IMR-90 (cell line): ENCODE data around the gene FBXW8. TPM values are rescaled to one million over a fixed set of nuclear protein-coding genes. Genes with fewer than 3 reads are reported as not detected.

Experiments used
- ATAC-seq: fragments of 200-7000 bp; cut with Tn5 transposase; 2 replicates; pipeline ENCODE4 v1.9.1; 2020; ENCODE audit warnings: low read depth, mild to moderate bottlenecking, moderate library complexity
- BruUV-seq: library from RNA; stranded (reverse); fragments of 400-500 nt; replicated peaks from 2 replicates; lab custom pipeline; 2021; lab: Mats Ljungman, UMichigan
- CTCF ChIA-PET: fragments of 300-600 bp; formaldehyde crosslinking; extraction: SDS; loops from one replicate; lab custom pipeline; 2021; ENCODE audit warnings: antibody characterized with exemption; lab: Yijun Ruan, JAX
- POLR2A ChIA-PET: fragments of 300-600 bp; sonication (Branson Sonifier 250); formaldehyde crosslinking; loops from one replicate; lab custom pipeline; 2022; ENCODE audit warnings: antibody characterized with exemption; ENCODE audit not compliant: unreplicated experiment; lab: Charles Lee
- DNase-seq: peaks from one replicate; pipeline ENCODE4 v3.0.0; 2013
- H2AFZ ChIP-seq: replicated peaks from 2 replicates; pipeline ENCODE3; 2013; ENCODE audit warnings: low read length, mild to moderate bottlenecking; ENCODE audit not compliant: poor library complexity
- H2AK5ac ChIP-seq: 2 replicates; pipeline ENCODE4 v1.6.1; 2013; ENCODE audit warnings: low read depth, low read length, inconsistent platforms
- H2AK9ac ChIP-seq: replicated peaks from 2 replicates; pipeline ENCODE3; 2013; ENCODE audit warnings: mild to moderate bottlenecking, low read depth, low read length, moderate library complexity; ENCODE audit not compliant: poor library complexity
- H2BK120ac ChIP-seq: 2 replicates; pipeline ENCODE4 v1.6.1; 2013; ENCODE audit warnings: low read depth, low read length, inconsistent platforms
- H2BK15ac ChIP-seq: 3 replicates; pipeline ENCODE4 v1.6.1; 2013; ENCODE audit warnings: low read depth, low read length, inconsistent platforms
- H2BK20ac ChIP-seq: 2 replicates; pipeline ENCODE4 v1.6.1; 2013; ENCODE audit warnings: low read depth, mild to moderate bottlenecking, inconsistent platforms, low read length, moderate library complexity
- H2BK5ac ChIP-seq: 2 replicates; pipeline ENCODE4 v1.6.1; 2013; ENCODE audit warnings: mild to moderate bottlenecking, low read depth, low read length, inconsistent platforms; ENCODE audit not compliant: poor library complexity, severe bottlenecking
- H3K14ac ChIP-seq: replicated peaks from 2 replicates; pipeline ENCODE4 v1.6.1; 2013; ENCODE audit warnings: low read depth, low read length, inconsistent platforms
- H3K18ac ChIP-seq: 2 replicates; pipeline ENCODE4 v1.6.1; 2013; ENCODE audit warnings: low read depth, low read length, control low read depth
- H3K23ac ChIP-seq: 2 replicates; pipeline ENCODE4 v1.6.1; 2013; ENCODE audit warnings: low read depth, low read length, inconsistent platforms
- H3K27ac ChIP-seq: 2 replicates; pipeline ENCODE4 v1.5.1; 2013; ENCODE audit warnings: mild to moderate bottlenecking, control low read depth, low read length; ENCODE audit not compliant: insufficient read depth
- H3K27me3 ChIP-seq: 2 replicates; pipeline ENCODE4 v1.6.1; 2013; ENCODE audit warnings: low read length; ENCODE audit not compliant: control insufficient read depth, insufficient read depth
- H3K36me3 ChIP-seq: 2 replicates; pipeline ENCODE4 v1.6.1; 2013; ENCODE audit warnings: low read length, mixed read lengths; ENCODE audit not compliant: control insufficient read depth, insufficient read depth
- H3K4ac ChIP-seq: 2 replicates; pipeline ENCODE4 v1.6.1; 2013; ENCODE audit warnings: low read depth, low read length, inconsistent platforms
- H3K4me1 ChIP-seq: 2 replicates; pipeline ENCODE4 v1.6.1; 2013; ENCODE audit warnings: low read length, mixed read lengths; ENCODE audit not compliant: control insufficient read depth, insufficient read depth
- H3K4me2 ChIP-seq: 2 replicates; pipeline ENCODE4 v1.6.1; 2013; ENCODE audit warnings: low read depth, mild to moderate bottlenecking, control low read depth, low read length, moderate library complexity
- H3K4me3 ChIP-seq: 2 replicates; pipeline ENCODE4 v1.5.1; 2013; ENCODE audit warnings: low read depth, mild to moderate bottlenecking, control low read depth, low read length, moderate library complexity; ENCODE audit not compliant: insufficient read depth
- H3K56ac ChIP-seq: 2 replicates; pipeline ENCODE4 v1.6.1; 2013; ENCODE audit warnings: low read length, inconsistent platforms; ENCODE audit not compliant: insufficient read depth; ENCODE audit errors: extremely low read depth
- H3K79me1 ChIP-seq, 2 experiments: 2 replicates each; pipeline ENCODE4 v1.6.1; 2013; ENCODE audit warnings: low read length in 2 of 2, inconsistent platforms in 1 of 2, low read depth in 1 of 2
- H3K9ac ChIP-seq: 2 replicates; pipeline ENCODE4 v1.6.1; 2013; ENCODE audit warnings: low read depth, low read length, control low read depth
- H3K9me1 ChIP-seq: 2 replicates; pipeline ENCODE4 v1.6.1; 2013; ENCODE audit warnings: low read length, inconsistent platforms; ENCODE audit not compliant: insufficient read depth
- H3K9me3 ChIP-seq: 2 replicates; pipeline ENCODE4 v1.6.1; 2013; ENCODE audit warnings: low read length; ENCODE audit not compliant: control insufficient read depth, insufficient read depth
- H4K20me1 ChIP-seq: 2 replicates; pipeline ENCODE4 v1.6.1; 2013; ENCODE audit warnings: low read length, inconsistent platforms; ENCODE audit not compliant: insufficient read depth
- H4K5ac ChIP-seq: 2 replicates; pipeline ENCODE4 v1.6.1; 2013; ENCODE audit warnings: mild to moderate bottlenecking, low read depth, low read length, control low read depth
- H4K8ac ChIP-seq, 2 experiments: 2 replicates each; pipeline ENCODE4 v1.6.1; 2013; ENCODE audit warnings: low read depth in 2 of 2, low read length in 2 of 2, control low read depth in 1 of 2, inconsistent platforms in 1 of 2
- H4K91ac ChIP-seq: 2 replicates; pipeline ENCODE4 v1.6.1; 2013; ENCODE audit warnings: low read depth, low read length, inconsistent platforms; ENCODE audit not compliant: insufficient read depth
- BHLHE40 ChIP-seq: fragments of 150-350 bp; IDR thresholded peaks from 2 replicates; pipeline ENCODE4 v1.6.1; 2016; ENCODE audit warnings: mild to moderate bottlenecking, low read depth, low read length
- CEBPB ChIP-seq: IDR thresholded peaks from 2 replicates; pipeline ENCODE4 v1.6.1; 2012; ENCODE audit warnings: low read depth, low read length, improper control_type of control experiment
- CHD1 ChIP-seq: IDR thresholded peaks from 2 replicates; pipeline ENCODE4 v1.6.1; 2012; ENCODE audit warnings: low read depth, low read length, improper control_type of control experiment
- CTCF ChIP-seq: conservative IDR thresholded peaks from 2 replicates; pipeline ENCODE4 v1.5.1; 2012; ENCODE audit warnings: mild to moderate bottlenecking, low read depth, low read length, improper control_type of control experiment
- FOS ChIP-seq: fragments of 150-350 bp; IDR thresholded peaks from 2 replicates; pipeline ENCODE4 v1.6.1; 2016; ENCODE audit warnings: low read depth, low read length
- MAFK ChIP-seq: IDR thresholded peaks from 2 replicates; pipeline ENCODE4 v1.6.1; 2012; ENCODE audit warnings: low read depth, low read length, improper control_type of control experiment
- MAZ ChIP-seq: IDR thresholded peaks from 2 replicates; pipeline ENCODE4 v1.6.1; 2012; ENCODE audit warnings: low read depth, mild to moderate bottlenecking, low read length, improper control_type of control experiment, moderate library complexity, borderline replicate concordance
- MXI1 ChIP-seq: IDR thresholded peaks from 2 replicates; pipeline ENCODE4 v1.6.1; 2012; ENCODE audit warnings: low read depth, mild to moderate bottlenecking, low read length, moderate library complexity, borderline replicate concordance
- NFE2L2 ChIP-seq: fragments of 150-350 bp; IDR thresholded peaks from 2 replicates; pipeline ENCODE4 v1.6.1; 2016; ENCODE audit warnings: low read depth, mild to moderate bottlenecking, low read length
- POLR2A ChIP-seq: IDR thresholded peaks from 2 replicates; pipeline ENCODE4 v1.6.1; 2012; ENCODE audit warnings: mild to moderate bottlenecking, low read depth, low read length
- RAD21 ChIP-seq: IDR thresholded peaks from 2 replicates; pipeline ENCODE4 v1.6.1; 2012; ENCODE audit warnings: low read length, improper control_type of control experiment
- RCOR1 ChIP-seq: IDR thresholded peaks from 2 replicates; pipeline ENCODE4 v1.6.1; 2012; ENCODE audit warnings: mild to moderate bottlenecking, low read length, improper control_type of control experiment; ENCODE audit not compliant: insufficient replicate concordance
- RFX5 ChIP-seq: IDR thresholded peaks from 2 replicates; pipeline ENCODE4 v1.8.0; 2012; ENCODE audit warnings: low read depth, mild to moderate bottlenecking, low read length, moderate library complexity
- SMC3 ChIP-seq: fragments of 150-350 bp; IDR thresholded peaks from 2 replicates; pipeline ENCODE4 v1.6.1; 2016; ENCODE audit warnings: low read depth, mild to moderate bottlenecking, antibody characterized with exemption, low read length, moderate library complexity
- USF2 ChIP-seq: fragments of 150-350 bp; IDR thresholded peaks from 2 replicates; pipeline ENCODE4 v1.6.1; 2017; ENCODE audit warnings: mild to moderate bottlenecking, antibody characterized with exemption, low read length, low read depth
- WGBS, 2 experiments: methylation state at CpG; one replicate each; pipeline versions ENCODE4 v1.1.5 to v1.1.7; 2013; ENCODE audit warnings: missing lambda C conversion rate in 2 of 2; ENCODE audit not compliant: insufficient read length in 1 of 2; ENCODE audit errors: extremely low coverage in 2 of 2; 5-methylcytosine and 5-hydroxymethylcytosine counted together
- dilution Hi-C: fragments of 300-500 bp; cut with HindIII; formaldehyde crosslinking; loops from one replicate; pipeline ENCODE4 v1.14.3; 2018; ENCODE audit warnings: low sequenced_read_pairs; ENCODE audit not compliant: unreplicated experiment
- in situ Hi-C: fragments of 300-500 bp; cut with MboI; formaldehyde crosslinking; loops from 3 replicates; pipeline ENCODE4 v1.14.3; 2019; ENCODE audit warnings: low sequenced_read_pairs, inconsistent platforms, mixed read lengths
- intact Hi-C: fragments of 100-400 bp; cut with micrococcal nuclease; formaldehyde crosslinking; loops from 2 replicates; pipeline ENCODE4 v1.10.0; 2022
- polyA plus RNA-seq, 3 experiments: library from polyadenylated mRNA; depleted of rRNA; stranded (reverse); fragments of >200 nt; gene quantifications; 2 replicates each; pipeline ENCODE4 v1.2.3, GENCODE V29; 2012; ENCODE audit warnings: low replicate concordance in 1 of 3
- total RNA-seq: library from RNA; depleted of rRNA; stranded (reverse); fragments of >200 nt; gene quantifications from 2 replicates; pipeline ENCODE4 v1.2.3, GENCODE V29; 2012
- TF ChIP-seq, protein P1 (sequence below): fragments of 150-350 bp; IDR thresholded peaks from 2 replicates; pipeline ENCODE4 v1.6.1; 2016; ENCODE audit warnings: low read depth, mild to moderate bottlenecking, low read length, moderate library complexity, borderline replicate concordance

FBXW8 gene
- total and polyA plus RNA-seq, 2 of the 4 experiments (the other 2 are of a cell fraction), result 20.3 to 25.8 TPM

GRCh38 chr12:117067016-117067415, 156.3 kb downstream of the FBXW8 start:
- BruUV-seq, result no TSS peak
- intact Hi-C loops (no loop called here), dilution Hi-C loops (no loop called here), in situ Hi-C loops (no loop called here)
- H3K9me3 ChIP-seq, result no peaks in the 10 kb centered on the region
- POLR2A ChIA-PET, result no interaction called here
- no peak overlapping the region for H3K23ac ChIP-seq
- no peak overlapping the region for H3K4ac ChIP-seq
- no peak for ATAC-seq
- peaks cover 12% of the 10 kb centered on the region; the same call in 1 of the 2 replicates for H3K27me3 ChIP-seq
- H2AK9ac ChIP-seq, result no peak overlapping the region
- no CpG with 5 or more reads among the region's 10 CpGs for WGBS, 2 experiments
- no peak overlapping the region for H2BK5ac ChIP-seq
- H4K5ac ChIP-seq, result no peak overlapping the region
- H3K79me1 ChIP-seq, result no peaks in the 10 kb centered on the region
- H3K9ac ChIP-seq, result no peak overlapping the region
- H2BK120ac ChIP-seq, result no peak overlapping the region
- no peak overlapping the region for H4K91ac ChIP-seq
- TF ChIP-seq RAD21 (no peak), BHLHE40 (no peak), CTCF (no peak), MXI1 (no peak), CEBPB (no peak), NFE2L2 (no peak), RFX5 (no peak), MAFK (no peak), SMC3 (no peak), FOS (no peak), MAZ (no peak), POLR2A (no peak), RCOR1 (no peak), CHD1 (no peak), USF2 (no peak)
- TF ChIP-seq, protein P1, sequence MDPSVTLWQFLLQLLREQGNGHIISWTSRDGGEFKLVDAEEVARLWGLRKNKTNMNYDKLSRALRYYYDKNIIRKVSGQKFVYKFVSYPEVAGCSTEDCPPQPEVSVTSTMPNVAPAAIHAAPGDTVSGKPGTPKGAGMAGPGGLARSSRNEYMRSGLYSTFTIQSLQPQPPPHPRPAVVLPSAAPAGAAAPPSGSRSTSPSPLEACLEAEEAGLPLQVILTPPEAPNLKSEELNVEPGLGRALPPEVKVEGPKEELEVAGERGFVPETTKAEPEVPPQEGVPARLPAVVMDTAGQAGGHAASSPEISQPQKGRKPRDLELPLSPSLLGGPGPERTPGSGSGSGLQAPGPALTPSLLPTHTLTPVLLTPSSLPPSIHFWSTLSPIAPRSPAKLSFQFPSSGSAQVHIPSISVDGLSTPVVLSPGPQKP, result no peak
- DNase-seq, result no peak
- CTCF ChIA-PET, result interaction anchor here (0.6 to 1.2 kb wide), 2 partner anchors 17 to 20 kb away, joined by 3 to 6 read pairs; no protein-coding TSS in a partner anchor
- no peak overlapping the region for H3K4me3 ChIP-seq
- no peaks in the 10 kb centered on the region for H3K36me3 ChIP-seq
- no peak overlapping the region for H4K8ac ChIP-seq
- H3K4me1 ChIP-seq, result no peaks in the 10 kb centered on the region
- no peak overlapping the region for H2AK5ac ChIP-seq
- H2AFZ ChIP-seq, result no peak overlapping the region
- no peak overlapping the region for H2BK20ac ChIP-seq
- H3K9me1 ChIP-seq, result no peaks in the 10 kb centered on the region
- no peak overlapping the region for H3K14ac ChIP-seq
- no peak overlapping the region for H3K56ac ChIP-seq
- no peak overlapping the region for H3K27ac ChIP-seq
- H3K18ac ChIP-seq, result no peak overlapping the region
- no peak overlapping the region for H2BK15ac ChIP-seq
- H4K20me1 ChIP-seq, result no peaks in the 10 kb centered on the region
- H3K4me2 ChIP-seq, result no peak overlapping the region
